Left ventricle myocardium superior (tissue), 1 donor: Measurements from ENCODE around the gene KLHL11. TPM values are rescaled to one million over a fixed set of nuclear protein-coding genes. Genes with fewer than 3 reads are reported as not detected.
"Not testable (repeated sequence)": the region's sequence is repeated elsewhere in the genome, so short reads cannot be mapped to it uniquely, and the experiment has no call there.

Experiments
- ATAC-seq: fragments of 200-7000 bp; cut with Tn5 transposase; one replicate; pipeline ENCODE4 v1.9.1; 2020; ENCODE audit warnings: mild to moderate bottlenecking, moderate library complexity
- DNase-seq: peaks from one replicate; pipeline ENCODE4 v3.0.0-alpha.2; 2020
- intact Hi-C: fragments of 100-400 bp; cut with micrococcal nuclease; formaldehyde crosslinking; loops from one replicate; pipeline ENCODE4 v1.11.0; 2022
- total RNA-seq: library from RNA; stranded (reverse); fragmentation: NEBNext Ultra II Directional; extraction: Animal tissue kit (Norgen Biotek cat#: 25700); gene quantifications from one replicate; pipeline ENCODE4 v1.2.1, GENCODE V29; 2021
- donor health status: DM: no; HTN: yes; CAD: no; lungs with severe emphysema.

The KLHL11 gene
- total RNA-seq, 1 donor from 2014 or later: 3.5 TPM

DNA sequence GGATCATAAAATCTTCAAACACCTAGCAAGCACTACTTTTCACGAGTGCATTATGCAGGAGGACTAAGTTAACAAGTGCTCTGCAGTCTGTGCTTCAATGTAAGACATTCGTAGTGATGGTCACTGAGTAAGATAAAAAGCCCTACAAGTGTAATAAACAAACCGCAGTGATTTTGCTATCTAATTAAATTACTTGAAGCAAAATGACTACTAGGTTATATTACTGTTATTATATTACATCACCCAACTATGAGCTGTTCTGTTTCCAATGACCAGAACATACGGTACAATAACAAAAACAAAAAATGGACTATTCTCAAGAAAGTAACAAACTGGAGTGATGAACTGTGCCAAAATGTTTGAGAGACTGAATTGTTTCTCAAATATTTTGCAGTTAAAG, 16.4 kb downstream of the KLHL11 start:
- no peak for DNase-seq
- intact Hi-C loops: no loop called here
- no peak for ATAC-seq

DNA sequence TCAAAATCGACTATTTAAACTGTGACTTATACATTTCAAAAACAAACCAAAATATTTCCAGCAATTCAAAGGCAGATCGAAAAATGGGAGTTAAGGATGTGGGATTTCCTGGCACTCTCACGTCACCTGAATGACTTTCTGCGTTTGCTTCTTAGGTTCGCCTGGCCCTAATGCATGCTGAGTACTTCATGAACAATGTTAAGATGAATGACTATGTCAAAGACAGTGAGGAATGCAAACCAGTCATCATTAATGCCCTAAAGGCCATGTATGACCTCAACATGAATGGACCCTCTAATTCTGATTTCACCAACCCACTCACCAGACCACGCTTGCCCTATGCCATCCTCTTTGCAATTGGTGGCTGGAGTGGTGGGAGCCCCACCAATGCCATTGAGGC, 20.3 kb downstream of the KLHL11 start:
- DNase-seq (no peak), ATAC-seq (no peak)
- intact Hi-C loops: no loop called here

DNA sequence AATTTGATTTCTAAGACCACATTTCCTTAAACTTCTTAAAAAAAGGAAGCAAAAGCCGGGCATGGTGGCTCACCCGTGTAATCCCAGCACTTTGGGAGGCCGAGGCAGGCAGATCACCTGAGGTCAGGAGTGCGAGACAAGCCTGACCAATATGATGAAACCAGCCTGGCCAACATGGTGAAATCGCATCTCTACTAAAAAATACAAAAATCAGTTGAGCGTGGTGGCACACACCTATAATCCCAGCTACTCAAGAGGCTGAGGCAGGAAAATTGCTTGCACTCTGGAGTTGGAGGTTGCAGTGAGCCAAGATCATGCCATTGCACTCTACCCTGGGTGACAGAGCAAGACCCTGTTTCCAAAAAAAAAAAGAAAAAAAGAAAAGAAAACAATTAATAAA, 24.4 kb downstream of the KLHL11 start:
- ATAC-seq, DNase-seq, intact Hi-C loops: not testable (repeated sequence)

GRCh38 chr17:41839448-41839847, 25.8 kb downstream of the KLHL11 start:
- DNase-seq, ATAC-seq, intact Hi-C loops: not testable (repeated sequence)

DNA sequence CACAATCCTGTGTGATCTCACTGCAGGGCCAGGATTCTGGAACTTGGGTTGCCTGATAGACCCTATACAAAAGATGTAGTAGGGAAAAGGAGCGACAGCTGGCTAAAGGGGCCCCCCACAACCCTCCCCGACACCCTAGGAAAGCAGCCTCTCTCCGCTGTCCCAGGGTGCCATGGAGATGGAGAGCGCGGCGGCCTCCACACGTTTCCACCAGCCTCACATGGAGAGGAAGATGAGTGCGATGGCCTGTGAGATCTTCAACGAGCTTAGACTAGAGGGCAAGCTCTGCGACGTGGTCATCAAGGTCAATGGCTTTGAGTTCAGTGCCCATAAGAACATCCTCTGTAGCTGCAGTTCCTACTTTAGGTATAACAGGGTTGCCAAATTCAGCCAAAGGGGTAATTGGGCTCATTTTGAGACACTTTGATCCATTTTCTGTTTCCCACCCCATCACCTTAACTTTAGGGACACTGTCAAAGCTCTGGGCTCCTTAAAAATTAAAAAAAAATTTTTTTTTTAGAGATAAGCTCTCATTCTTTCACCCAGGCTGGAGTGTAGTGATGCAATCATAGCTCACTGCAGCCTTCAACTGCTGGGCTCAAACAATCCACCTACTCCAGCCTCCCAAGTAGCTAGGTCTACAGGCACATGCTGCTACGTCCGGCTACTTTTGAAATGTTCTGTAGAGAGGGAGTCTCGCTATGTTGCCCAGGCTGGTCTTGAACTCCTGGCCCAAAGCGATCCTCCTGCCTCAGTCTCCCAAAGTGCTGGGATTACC, 27.3 kb downstream of the KLHL11 start, which contains the start of gene KLHL10:
Gene KLHL10, plus strand, starts transcription at position 65 of the 778 bp plus-strand sequence. Its CDS starts 108 bp downstream, at position 173.
- intact Hi-C loops: no loop called here
- no peak for ATAC-seq
- DNase-seq: no peak

DNA sequence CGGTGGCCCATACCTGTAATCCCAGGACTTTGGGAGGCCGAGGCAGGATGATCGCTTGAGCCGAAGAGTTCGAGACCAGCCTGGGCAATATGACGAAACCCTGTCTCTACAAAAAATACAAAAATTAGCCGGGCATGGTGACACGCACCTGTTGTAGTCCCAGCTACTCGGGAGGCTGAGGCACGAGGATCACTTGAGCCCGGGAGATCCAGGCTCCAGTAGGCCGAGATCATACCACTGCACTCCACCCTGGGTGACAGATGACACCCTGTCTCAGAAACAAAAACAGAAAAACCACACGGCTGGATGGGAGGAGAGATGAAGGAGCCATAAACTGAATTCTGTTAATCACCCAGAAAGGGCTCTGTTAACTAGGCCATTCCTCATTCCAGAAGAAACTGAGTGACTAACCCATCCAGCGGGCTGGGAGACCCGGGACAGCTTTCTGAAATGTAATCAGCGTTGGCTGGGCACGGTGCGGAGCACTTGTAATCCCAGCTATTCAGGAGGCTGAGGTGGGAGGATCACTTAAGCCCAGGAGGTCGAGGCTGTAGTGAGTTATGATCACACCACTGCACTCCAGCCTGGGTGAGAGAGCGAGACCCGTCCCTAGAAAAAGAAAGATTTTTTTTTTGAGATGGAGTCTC, 28.6 kb downstream of the KLHL11 start:
- DNase-seq: no peak
- ATAC-seq: no peak
- intact Hi-C loops: no loop called here

DNA sequence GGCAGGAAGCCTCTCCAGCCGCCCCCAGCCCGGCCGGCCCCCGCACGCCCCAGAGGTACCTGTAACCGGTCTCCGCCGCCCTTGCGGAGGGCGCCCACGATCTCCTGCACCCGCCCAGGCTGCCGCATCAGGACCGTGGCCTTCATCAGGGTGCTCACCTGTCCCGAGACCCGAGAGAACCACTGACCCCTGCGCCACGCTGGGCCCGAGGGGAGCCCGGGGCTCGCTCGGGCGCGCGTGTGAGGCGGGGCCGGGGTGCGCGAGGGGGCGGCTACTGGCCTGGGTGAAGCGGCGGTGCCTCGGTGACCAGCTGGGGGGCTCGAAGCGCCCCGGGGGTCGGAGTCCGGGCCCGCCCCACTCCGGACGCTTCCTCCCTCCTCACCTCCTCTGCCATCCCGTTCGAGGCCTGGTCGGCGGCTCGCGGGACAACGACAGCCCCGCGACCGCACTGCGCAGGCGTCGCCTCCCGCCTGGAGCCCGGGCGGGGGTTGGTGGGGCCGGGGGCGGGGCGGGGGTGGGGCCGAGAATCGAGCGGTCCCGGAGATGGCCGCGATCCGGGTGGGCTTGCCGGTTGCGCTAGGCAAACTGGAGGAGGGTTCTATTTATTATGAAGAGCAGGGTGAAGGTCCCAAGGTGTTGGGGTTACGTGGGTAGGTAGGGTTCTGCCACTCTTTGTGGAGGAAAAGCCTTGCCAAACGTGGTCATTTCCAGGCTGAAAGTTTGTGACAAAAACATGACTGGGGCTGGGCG, 29.2 kb downstream of the KLHL11 start, which contains the start of gene NT5C3B:
Gene NT5C3B, minus strand, starts transcription at position 433 of the 750 bp plus-strand sequence. Its CDS starts 39 bp downstream, at position 394.
- ATAC-seq (peak; percentile 97), DNase-seq (peak; percentile 81)
- intact Hi-C loops: no loop called here

DNA sequence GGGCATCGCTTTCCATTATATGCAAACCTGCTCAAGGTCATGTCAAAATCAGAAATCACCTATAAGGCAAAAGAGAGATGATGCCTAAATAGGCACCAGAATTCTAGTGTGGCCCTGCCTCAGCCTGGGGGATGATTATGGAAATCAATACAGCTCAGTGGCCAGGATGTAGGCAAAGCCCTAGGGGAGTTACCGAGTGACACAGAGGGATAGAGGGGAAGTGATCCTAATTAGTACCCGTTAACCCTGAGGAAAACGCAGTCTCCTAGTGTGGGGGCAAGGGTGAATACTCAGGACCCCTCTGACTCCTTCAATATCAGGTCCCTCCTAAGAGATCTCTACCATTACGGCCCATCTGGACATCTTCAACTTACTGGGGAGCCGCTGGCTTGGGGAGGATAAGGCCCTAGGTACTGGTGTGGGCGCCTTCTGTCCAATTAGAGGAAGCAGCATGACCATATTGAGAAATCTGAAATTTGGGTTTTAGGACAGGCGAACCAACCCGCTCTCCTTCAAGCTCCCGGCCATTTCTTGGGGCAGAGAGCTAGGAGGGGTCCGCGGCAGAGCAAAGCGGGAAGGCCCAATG, 29.9 kb downstream of the KLHL11 start:
- intact Hi-C loops: no loop called here
- ATAC-seq: peak; percentile 66
- no peak for DNase-seq

DNA sequence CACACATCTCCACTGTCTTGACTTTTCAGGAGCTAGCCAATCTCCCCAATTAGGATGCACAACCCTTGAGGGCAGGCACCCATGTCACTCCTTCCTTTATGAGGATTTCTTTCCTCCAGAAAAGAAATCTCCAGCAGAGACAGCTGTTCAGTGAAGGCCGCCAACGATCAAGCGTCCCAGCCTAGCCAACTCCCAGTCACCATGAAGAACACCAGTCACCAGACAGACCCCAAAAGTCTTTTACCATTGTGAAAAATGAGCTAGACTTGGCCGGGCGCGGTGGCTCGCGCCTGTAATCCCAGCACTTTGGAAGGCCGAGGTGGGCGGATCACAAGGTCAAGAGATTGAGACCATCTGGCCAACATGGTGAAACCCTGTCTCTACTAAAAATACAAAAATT, 35.3 kb downstream of the KLHL11 start:
- DNase-seq, intact Hi-C loops, ATAC-seq: not testable (repeated sequence)

GRCh38 chr17:41825175-41825845, 39.9 kb downstream of the KLHL11 start:
- ATAC-seq (no peak), DNase-seq (no peak)
- intact Hi-C loops: no loop called here

DNA sequence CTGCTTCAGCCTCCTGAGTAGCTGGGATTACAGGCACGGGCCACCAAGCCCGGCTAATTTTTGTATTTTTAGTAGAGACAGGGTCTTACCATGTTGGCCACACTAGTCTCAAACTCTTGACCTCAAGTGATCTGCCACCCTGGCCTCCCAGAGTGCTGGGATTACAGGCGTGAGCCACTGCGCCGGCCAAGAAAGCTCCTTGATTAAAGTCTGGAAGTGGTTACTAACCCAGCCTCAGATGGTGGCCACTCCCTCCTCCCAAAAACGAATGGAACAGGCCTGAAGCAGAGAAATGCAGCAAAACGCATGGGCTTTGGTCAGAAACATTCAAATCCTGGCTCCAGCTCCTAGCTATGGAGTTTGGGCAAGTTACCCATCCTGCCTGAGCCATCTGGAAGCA, 41.1 kb downstream of the KLHL11 start:
- ATAC-seq (no peak), DNase-seq (no peak)
- intact Hi-C loops: no loop called here

GRCh38 chr17:41823580-41823979, 41.6 kb downstream of the KLHL11 start:
- no peak for DNase-seq
- intact Hi-C loops: no loop called here
- no peak for ATAC-seq

DNA sequence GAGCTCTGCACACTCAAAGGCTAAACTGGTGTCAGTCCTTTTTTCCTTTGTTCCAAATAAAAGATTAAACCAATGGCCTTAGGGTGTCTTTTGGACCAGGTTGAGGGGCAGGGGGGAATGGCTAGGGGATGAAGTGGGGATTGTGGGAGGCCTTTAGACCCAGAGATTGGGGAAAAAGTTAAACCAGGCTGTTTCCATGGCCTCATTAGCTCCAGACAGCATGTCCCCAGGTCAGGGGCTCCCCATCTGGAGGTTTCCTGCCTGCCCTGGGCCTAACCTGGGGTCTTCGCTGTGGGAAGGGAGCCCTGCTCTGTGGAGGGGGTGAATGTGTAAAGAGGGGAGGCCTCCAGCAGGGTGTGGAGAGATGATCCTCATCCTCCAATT, 42.1 kb downstream of the KLHL11 start:
- ATAC-seq (no peak), DNase-seq (no peak)
- intact Hi-C loops: no loop called here

- intact Hi-C loops: no loop called here
- DNase-seq: no peak
Observed at GRCh38 chr17:41822216-41823140, 42.7 kb downstream of the KLHL11 start.

DNA sequence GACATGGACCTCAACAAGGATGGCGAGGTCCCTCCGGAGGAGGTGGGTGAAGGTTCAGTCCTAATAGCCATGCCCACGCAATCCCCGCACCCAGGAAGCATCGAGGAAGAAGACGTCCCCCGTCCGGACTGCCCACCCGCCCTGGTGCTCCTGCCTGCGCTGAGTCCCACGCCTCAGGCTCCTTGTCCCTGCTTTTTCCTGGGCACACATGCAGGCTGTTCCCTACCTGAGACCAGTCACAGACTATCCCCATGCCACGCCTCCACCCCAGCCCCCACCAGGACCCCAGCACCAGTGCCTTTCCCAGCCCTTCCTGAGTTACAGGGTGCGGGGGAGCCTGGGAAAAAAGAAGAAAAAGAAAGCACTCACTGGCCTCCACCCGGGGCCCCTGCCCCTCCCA, 43.4 kb downstream of the KLHL11 start:
- intact Hi-C loops: no loop called here
- ATAC-seq (no peak), DNase-seq (no peak)

More at GRCh38 chr17:41822216-41823140, 42.7 kb downstream of the KLHL11 start:
- ATAC-seq: no peak

DNA sequence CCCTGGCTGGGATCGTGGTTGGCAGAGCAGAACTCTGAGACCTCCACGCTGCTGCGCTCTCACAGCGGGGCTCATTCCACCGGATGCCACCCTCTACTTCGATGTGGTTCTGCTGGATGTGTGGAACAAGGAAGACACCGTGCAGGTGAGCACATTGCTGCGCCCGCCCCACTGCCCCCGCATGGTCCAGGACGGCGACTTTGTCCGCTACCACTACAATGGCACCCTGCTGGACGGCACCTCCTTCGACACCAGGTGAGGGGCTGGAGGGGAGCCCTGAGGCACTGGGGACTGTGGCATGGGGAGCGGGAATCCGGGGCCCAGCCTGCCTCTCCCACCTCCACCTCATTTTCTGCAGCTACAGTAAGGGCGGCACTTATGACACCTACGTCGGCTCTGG, 47.2 kb downstream of the KLHL11 start:
- DNase-seq (no peak), ATAC-seq (no peak)
- intact Hi-C loops: no loop called here

DNA sequence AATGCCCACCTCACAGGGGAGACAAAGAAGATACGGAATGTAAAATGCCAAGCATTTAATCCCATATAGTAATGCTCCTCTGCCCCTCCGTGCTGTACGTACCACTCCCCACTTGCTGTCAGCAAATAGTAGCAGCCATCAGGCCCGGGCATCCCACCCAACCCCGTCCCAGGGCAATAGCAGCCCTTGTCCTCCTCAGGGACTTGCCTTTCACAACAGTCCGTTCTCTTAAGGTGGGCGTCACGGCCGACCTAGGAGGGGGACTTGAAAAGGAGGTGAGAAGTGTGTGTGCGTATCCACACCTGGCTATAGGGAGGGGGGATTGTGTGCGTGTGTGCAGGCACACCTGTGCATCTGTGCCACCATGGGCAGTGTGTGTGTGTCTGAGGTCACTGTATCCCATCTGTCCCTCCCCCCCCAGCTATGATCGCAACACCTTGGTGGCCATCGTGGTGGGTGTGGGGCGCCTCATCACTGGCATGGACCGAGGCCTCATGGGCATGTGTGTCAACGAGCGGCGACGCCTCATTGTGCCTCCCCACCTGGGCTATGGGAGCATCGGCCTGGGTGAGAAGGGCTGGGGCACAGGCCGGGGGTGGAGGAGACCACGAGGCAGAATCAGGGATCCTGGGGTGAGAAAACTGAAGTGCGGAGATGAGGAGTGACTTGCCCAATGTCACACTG, 48.4 kb downstream of the KLHL11 start:
- intact Hi-C loops: no loop called here
- no peak for DNase-seq
- ATAC-seq: no peak
